HEK293T (cell line): ENCODE results near the gene SIMC1.

Source experiments
- ARNT ChIP-seq: fragments of 450-650 bp; IDR thresholded peaks from 2 replicates; pipeline ENCODE4 v1.6.1; 2017; ENCODE audit warnings: mild to moderate bottlenecking
- BHLHE40 ChIP-seq: fragments of 450-650 bp; IDR thresholded peaks from 2 replicates; pipeline ENCODE4 v1.6.1; 2016; ENCODE audit warnings: mild to moderate bottlenecking, moderate library complexity, borderline replicate concordance
- ELF4 ChIP-seq: fragments of 450-650 bp; IDR thresholded peaks from 2 replicates; pipeline ENCODE4 v1.6.1; 2017; ENCODE audit warnings: antibody characterized with exemption
- FOXA1 ChIP-seq: fragments of 450-650 bp; IDR thresholded peaks from 2 replicates; pipeline ENCODE4 v1.6.1; 2016; ENCODE audit warnings: mild to moderate bottlenecking
- FOXM1 ChIP-seq: fragments of 450-650 bp; IDR thresholded peaks from 2 replicates; pipeline ENCODE4 v1.6.1; 2017; ENCODE audit warnings: mild to moderate bottlenecking, borderline replicate concordance
- HDGF ChIP-seq: fragments of 450-650 bp; IDR thresholded peaks from 2 replicates; pipeline ENCODE4 v1.6.1; 2017; ENCODE audit warnings: antibody characterized with exemption, borderline replicate concordance
- L3MBTL2 ChIP-seq: fragments of 450-650 bp; conservative IDR thresholded peaks from 2 replicates; pipeline ENCODE4 v1.6.1; 2016; ENCODE audit warnings: mild to moderate bottlenecking
- NFRKB ChIP-seq: fragments of 450-650 bp; IDR thresholded peaks from 2 replicates; pipeline ENCODE4 v1.6.1; 2016; ENCODE audit warnings: mild to moderate bottlenecking, moderate library complexity
- PKNOX1 ChIP-seq: fragments of 450-650 bp; IDR thresholded peaks from 2 replicates; pipeline ENCODE4 v1.6.1; 2016
- SP1 ChIP-seq: fragments of 450-650 bp; IDR thresholded peaks from 2 replicates; pipeline ENCODE4 v1.6.1; 2017
- SUZ12 ChIP-seq: fragments of 450-650 bp; IDR thresholded peaks from 2 replicates; pipeline ENCODE4 v1.6.1; 2016; ENCODE audit warnings: mild to moderate bottlenecking

GRCh38 chr5:176384991-176385390 lies 146.8 kb downstream of the SIMC1 start:
- TF ChIP-seq BHLHE40 (no peak), SP1 (no peak), FOXA1 (no peak), ELF4 (no peak), FOXM1 (no peak), L3MBTL2 (no peak), ARNT (no peak), SUZ12 (no peak), PKNOX1 (no peak), NFRKB (no peak), HDGF (no peak)
